H54 (cell line): ENCODE measurements around the gene MYH9.

Experiments used
- DNase-seq: peaks from one replicate; pipeline ENCODE4 v3.0.0; 2011; ENCODE audit warnings: low spot score, mixed read lengths; ENCODE audit not compliant: insufficient read length
- FAIRE-seq: peaks from 3 replicates; lab custom pipeline; 2011; peaks lifted over from hg19 to GRCh38; lab: Jason Lieb, UNC
- POLR2A ChIP-seq: IDR thresholded peaks from 2 replicates; pipeline ENCODE4 v1.6.1; 2011; ENCODE audit warnings: low read depth, mild to moderate bottlenecking, low read length

MYH9 gene

DNA sequence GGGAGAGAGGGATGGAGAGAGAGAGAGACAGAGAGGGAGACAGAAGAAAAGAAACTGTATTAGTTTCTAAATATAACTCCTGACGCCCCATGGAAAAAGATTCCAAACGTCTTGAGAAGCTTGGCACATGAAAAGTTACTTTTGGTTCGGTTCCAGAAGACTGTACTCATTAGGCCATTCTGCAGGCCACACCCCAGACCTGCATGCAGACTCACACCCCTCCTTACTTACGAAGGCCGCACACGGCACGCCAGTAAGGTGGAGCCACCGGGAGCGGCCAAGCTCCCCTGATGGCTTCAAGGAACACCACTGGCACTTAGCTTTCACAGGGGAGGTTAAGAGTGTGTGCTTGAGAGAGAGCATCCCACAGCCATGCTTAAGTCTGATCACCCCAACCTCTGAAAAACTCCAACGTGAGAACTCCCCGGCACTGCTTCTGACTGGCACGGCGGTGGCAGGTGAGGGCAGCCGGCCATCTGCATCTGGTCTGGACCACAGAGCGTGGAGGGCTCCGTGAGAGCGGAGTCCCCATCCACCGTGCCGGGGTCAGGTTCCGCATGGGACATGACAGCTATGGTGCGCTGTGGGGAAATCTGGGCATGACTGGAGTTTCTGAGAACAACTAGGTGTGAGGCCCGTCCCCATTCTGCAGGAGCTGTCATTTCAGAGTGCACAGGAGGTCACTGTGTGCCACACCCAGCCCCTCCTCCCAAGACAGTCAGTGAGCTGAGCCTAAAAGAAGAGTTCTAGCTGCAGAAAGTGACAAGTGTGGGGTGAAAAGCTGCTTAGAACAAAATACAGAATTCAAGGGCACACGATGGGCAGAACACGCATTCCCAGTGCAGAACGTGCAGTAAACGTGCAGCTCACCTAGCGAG is 62.4 kb downstream of the MYH9 start:
- DNase-seq (no peak), FAIRE-seq (no peak)
- TF ChIP-seq POLR2A = no peak

DNA sequence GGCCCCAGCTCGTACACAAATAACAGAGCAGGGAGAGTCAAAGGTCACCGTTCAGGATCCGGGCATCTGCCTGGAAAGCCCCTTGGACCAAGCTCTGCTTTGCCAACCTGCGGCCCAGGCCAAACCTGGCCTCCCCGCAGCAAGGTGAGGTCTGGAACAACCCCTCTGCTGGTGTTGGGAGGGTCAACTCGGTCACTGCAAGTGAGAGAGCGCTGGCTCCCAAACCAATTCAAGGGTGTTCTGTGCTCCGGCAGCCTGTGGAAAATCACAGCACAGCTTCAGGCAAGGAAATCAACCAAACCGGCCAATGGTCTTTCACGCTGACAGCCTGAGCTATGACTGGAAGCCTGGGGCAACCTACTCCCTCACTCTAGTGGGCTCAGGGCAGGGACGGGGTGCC is 63.4 kb downstream of the MYH9 start:
- DNase-seq = no peak
- no peak for TF ChIP-seq POLR2A
- FAIRE-seq = no peak

DNA sequence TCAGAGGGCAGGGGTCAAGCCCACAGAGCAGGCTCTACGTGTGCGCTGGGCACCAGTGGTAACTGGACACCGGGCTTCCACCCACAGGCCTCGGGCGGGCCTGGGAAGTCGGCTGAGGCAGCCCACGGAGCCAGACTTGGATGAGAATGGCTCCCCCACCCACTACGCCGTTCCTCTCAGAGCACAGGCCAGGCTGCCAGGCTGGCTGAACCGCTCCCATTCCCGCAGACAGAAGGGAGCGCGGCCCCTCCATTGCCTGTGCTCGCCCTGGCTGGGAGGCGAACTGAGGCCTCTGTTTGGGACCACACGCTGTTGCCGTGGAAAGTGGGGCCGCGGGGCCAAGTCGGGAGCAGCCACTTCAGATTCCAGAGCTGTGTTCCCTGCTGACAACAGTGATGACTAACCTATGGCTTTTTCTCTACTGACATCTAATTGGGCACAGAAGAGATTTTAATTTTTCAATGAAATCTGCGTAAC is 63.9 kb downstream of the MYH9 start:
- no peak for FAIRE-seq
- no peak for TF ChIP-seq POLR2A
- no peak for DNase-seq

DNA sequence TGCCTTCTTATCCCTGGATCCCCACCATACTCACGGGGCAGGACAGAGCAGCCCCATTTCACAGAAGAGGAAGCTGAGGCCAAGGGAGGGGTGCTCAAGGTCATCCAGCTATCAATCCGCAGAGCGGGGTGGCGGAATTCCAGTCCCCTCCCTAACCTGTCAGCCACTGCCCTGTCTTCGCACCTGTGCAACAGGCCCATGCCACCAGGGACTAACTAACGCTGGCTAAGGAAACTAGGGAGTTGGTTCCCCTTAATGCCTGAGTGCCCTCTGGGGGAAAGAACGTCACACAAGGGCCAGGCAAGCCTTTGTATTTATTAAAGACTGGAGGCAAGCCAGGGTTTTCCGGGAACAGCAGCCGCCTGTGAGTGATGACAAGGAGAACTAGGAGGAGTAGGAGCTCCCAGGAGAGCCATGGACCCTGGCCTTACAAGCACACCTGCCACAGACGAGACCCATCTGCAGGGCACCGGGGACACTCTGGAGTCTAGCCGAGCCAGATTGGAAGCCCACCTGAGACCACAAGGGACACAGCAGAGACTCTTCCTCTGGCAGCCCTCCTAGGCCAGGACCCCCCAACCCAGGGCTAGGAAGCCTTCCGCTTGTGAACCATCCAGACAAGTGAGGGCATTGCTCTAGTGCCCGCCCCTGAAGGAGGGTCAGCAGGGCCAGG is 64.4 kb downstream of the MYH9 start:
- no peak for TF ChIP-seq POLR2A
- DNase-seq (no peak), FAIRE-seq (no peak)

DNA sequence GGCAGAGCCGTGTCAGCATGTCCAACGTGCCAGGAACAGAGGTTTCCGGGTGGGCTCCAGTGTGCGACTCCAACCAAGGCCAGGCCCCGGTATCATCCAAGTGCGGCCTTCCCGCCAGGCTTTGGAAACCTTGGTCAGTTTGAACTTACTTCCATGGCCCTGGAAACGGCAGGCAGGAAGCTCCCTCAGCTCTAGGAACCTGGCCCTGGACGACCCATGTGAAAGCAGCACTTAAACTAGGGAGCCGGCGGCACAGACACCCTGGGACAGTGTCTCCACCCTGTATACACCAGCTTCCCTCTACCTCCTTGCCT is 65.2 kb downstream of the MYH9 start:
- DNase-seq = no peak
- no peak for TF ChIP-seq POLR2A
- FAIRE-seq = no peak

DNA sequence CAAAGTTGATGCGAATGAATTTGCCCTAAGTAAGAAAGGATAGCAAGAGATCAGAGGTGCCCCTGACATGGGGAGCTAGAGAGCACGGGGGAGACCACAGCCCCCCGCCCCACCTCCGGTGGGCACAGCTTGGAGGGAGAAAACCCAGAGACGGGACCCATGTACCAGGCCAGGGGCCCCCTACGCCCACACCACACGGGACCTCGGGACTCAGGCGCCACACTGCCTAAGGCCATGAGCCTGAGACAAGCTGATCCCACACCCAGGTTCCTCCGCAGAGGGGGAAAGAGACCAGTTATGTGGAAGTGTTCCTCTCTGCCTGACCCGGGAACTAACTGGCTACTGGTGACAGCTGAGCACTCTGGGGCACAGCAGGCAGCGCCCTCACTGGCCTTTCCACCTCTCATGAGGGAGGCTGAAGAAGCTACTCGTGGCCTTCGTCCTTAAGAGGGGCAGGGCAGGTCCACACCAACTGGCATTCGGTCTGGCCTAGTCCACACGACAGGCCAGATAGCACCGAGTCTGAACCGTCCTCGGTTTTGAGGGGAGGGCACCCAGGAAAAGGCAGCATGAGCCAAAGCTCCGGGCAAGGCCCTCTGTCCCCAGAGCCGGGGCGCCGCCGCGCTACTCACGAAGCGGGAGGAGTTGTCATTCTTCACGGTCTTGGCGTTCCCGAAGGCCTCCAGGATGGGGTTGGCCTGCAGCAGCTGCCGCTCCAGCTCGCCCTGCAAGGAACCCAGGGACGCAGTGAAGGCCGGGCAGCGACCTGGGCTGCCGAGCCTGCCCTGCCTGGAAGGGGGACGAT is 65.8 kb downstream of the MYH9 start:
- TF ChIP-seq POLR2A = no peak
- no peak for FAIRE-seq

DNA sequence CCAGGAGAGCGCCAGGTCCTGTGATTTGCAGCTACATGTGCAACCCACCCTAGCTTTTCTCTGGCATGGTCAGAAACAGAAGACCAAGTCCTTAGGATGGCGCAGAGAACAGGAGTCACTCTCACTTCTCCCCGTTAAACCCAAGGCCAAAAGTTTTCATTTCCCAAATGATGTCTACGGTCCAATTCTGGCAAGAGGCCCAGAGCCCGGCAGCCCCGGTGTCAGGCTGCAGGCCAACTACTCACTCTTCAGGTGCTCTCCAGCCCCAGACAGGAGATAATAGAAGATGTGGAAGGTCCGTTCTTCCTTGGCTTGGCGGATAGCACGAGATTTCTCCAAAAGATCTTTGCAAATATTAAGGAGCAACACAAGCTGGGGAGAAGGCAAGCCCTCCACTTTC is 67.2 kb downstream of the MYH9 start:
- DNase-seq (no peak), FAIRE-seq (no peak)
- no peak for TF ChIP-seq POLR2A

More for the DNA sequence above, 65.8 kb downstream of the MYH9 start:
- no peak for DNase-seq

DNA sequence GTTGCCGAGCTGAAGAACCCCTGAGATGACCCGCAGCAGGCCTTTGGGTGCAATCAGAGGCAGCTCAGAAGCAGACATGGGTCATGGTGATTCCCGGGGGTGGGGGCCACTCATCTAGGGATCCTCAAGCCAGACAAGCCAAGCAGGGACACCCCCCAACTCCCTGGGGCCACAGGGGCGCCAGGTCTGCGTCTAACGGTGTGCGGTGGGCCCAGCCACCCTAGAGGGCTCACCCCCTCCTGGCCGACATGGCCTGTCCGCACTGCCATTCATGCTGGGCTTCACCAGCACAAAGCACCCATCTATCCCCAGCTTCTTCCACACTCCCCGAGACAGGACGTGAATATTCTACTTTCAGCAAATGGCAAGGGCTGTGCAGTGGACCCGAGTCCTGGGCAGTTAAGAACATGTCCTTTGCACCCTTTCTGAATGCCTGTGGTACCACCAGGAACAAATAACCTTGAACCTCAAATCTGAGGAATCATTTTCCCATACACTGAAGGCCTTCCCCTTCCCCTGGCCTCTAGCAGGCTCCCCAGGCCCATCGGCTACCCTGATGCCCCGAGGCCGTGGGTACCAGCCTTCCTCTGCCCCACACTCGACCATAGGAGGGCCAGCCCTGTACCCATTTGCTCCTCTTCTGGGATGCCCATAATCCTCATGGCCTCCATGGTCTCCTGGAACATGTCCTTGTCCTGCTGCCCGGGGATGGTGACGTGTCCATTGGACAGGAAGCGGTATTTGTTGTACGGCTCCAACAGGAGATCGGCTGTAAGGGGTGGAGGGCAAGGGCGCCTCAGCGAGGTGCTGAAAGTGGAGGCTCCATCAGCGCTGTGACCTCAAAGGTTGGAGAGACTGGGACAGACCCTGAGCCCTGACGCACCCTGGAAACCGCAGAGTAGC is 67.9 kb downstream of the MYH9 start:
- DNase-seq (no peak), FAIRE-seq (no peak)
- no peak for TF ChIP-seq POLR2A

DNA sequence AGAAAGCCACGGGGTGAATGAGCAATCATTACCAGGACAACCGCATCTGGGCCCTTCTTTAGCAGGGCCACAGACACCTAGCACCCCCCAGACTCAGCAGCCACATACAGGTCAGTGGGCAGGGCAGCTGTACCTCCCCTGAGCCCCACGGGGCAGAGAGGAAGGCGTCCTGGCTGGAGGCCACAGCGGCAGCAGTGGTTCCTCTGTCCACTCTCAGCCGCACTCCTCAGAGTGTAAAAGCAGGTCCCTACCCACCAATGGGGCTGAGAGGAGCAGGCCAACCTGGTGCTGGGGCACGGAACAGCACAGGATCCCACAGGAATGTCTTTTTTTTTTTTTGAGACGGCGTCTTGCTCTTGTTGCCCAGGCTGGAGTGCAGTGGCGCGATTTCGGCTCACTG is 69.3 kb downstream of the MYH9 start:
- FAIRE-seq (no peak), DNase-seq (no peak)
- no peak for TF ChIP-seq POLR2A

DNA sequence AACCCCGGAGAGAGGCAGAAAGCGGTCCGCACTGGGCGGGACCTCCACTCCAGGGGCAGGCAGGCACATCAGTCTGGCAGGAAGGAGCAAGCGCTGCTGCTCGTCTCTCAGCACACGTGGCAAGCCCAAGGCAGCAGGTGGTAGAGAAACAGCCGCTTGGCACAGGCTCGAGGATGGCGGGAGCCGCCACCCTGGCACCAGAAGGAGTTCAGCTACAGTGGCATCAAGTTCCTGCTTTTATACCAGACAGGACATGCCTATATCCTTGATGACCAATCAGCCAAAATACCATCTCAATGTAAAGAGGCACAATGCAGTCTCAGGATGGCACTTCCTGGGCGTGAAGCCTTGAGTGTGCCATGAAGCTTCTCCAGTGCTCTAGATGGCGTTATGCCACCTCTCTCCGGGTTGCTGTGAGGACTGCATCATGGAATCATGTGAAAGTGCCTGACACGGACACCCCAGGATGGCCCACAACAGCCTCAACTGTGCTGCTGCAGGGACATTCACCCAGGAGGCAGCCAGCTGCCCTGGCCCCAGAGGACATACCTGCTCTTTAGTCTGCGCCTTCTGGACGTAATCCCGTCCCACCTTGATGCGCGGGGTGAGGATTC is 70.0 kb downstream of the MYH9 start:
- no peak for TF ChIP-seq POLR2A
- DNase-seq (no peak), FAIRE-seq (no peak)

DNA sequence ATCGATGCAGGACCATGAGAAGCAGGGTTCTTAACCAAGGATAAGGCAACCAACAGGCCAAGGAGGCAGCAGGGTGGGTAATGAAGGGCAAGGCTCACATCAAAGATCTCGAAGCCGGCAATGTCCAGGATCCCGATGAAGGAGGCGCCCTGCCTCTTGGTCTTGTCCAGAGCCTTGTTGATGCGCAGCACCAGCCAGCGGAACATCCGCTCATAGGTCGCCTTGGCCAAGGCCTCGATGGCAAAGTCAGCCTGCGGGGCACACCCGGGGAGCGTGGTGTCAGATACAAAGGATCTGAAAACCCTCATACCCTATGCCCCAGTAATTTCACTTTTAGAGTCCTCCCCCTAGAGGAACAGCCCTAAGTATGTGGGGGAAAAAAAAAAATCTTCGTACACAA is 71.3 kb downstream of the MYH9 start:
- DNase-seq = no peak
- TF ChIP-seq POLR2A = no peak

DNA sequence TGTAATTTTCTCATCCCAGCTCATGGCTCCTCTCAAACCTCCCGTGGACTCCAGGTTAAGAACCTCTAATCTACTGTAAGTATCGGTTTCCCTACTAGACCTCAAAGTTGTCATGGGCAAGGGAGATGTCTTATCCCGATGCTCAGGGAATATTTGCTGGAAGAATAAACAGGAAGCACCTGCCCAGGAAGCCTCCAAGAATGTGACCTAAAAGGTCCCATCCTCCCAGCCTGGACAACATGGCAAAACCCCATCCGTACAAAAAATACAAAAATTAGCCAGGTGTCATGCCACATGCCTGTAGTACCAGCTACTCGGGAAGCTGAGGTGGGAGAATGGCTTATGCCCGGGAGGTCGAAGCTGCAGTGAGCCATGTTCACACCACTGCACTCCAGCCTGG is 72.4 kb downstream of the MYH9 start:
- DNase-seq (no peak), FAIRE-seq (no peak)
- TF ChIP-seq POLR2A = no peak

More for the DNA sequence above, 71.3 kb downstream of the MYH9 start:
- no peak for FAIRE-seq
